B cell (primary cell): ENCODE results near the gene STX5. TPM values are rescaled to one million over a fixed set of nuclear protein-coding genes. Genes with fewer than 3 reads are reported as not detected.

Experiments
- ATAC-seq: fragments of 200-7000 bp; cut with Tn5 transposase; one replicate; pipeline ENCODE4 v1.10.0; 2021; ENCODE audit warnings: low read depth, mild to moderate bottlenecking, moderate number of reproducible peaks, moderate library complexity
- CTCF ChIA-PET: fragments of 350-600 bp; sonication (Branson Sonifier 250); formaldehyde crosslinking; loops from one replicate; lab custom pipeline; 2021; ENCODE audit warnings: antibody characterized with exemption, inconsistent platforms; lab: Charles Lee
- POLR2A ChIA-PET: fragments of 350-600 bp; sonication (Branson Sonifier 250); formaldehyde crosslinking; loops from one replicate; lab custom pipeline; 2021; ENCODE audit warnings: antibody characterized with exemption; lab: Charles Lee
- DNase-seq: peaks from one replicate; pipeline ENCODE4 v3.0.0; 2013
- H2AFZ ChIP-seq: 2 replicates; pipeline ENCODE4 v1.6.1; 2012; ENCODE audit warnings: mild to moderate bottlenecking, low read depth, low read length; ENCODE audit not compliant: insufficient read depth, poor library complexity, severe bottlenecking
- H3K27ac ChIP-seq, 2 donors: 1 replicate in 1 of 2; 2 replicates in 1 of 2; pipeline ENCODE4 v1.5.1; 2012 to 2013; ENCODE audit warnings: low read length in 2 of 2, mild to moderate bottlenecking in 2 of 2, moderate library complexity in 1 of 2
- H3K27me3 ChIP-seq, 4 experiments: fragments of 200-600 bp in 1 of 4; sonication (generic) in 1 of 4; replicated peaks in 1 of 4; 1 replicate in 2 of 4; 2 replicates in 2 of 4; pipeline versions ENCODE4 v1.6.1 to v1.7.0; 2013 to 2016; ENCODE audit warnings: low read length in 3 of 4, mild to moderate bottlenecking in 2 of 4, mixed read lengths in 1 of 4, moderate library complexity in 1 of 4; ENCODE audit not compliant: insufficient read depth in 4 of 4, control insufficient read depth in 3 of 4; ENCODE audit errors: control extremely low read depth in 1 of 4
- H3K36me3 ChIP-seq, 2 experiments: replicated peaks in 1 of 2; 1 replicate in 1 of 2; 2 replicates in 1 of 2; pipeline versions ENCODE4 v1.6.1 to v1.7.1; 2013; ENCODE audit warnings: low read length in 1 of 2; ENCODE audit not compliant: insufficient read depth in 2 of 2, control insufficient read depth in 1 of 2; ENCODE audit errors: control extremely low read depth in 1 of 2, extremely low read depth in 1 of 2
- H3K4me1 ChIP-seq, 2 donors: fragments of 200-600 bp in 1 of 2; sonication (generic) in 1 of 2; 1 replicate in 1 of 2; 2 replicates in 1 of 2; pipeline versions ENCODE4 v1.5.1 to v1.6.1; 2013 to 2017; ENCODE audit warnings: low read length in 2 of 2; ENCODE audit not compliant: control insufficient read depth in 2 of 2, insufficient read depth in 2 of 2
- H3K4me2 ChIP-seq: replicated peaks from 2 replicates; pipeline ENCODE3; 2012; ENCODE audit warnings: mild to moderate bottlenecking, low read depth, low read length; ENCODE audit not compliant: poor library complexity, severe bottlenecking
- H3K4me3 ChIP-seq, 5 experiments: fragments of 200-600 bp in 1 of 5; sonication (generic) in 1 of 5; 1 replicate in 3 of 5; 2 replicates in 2 of 5; pipeline versions ENCODE4 v1.5.1 to v1.7.0; 2011 to 2016; ENCODE audit warnings: low read length in 4 of 5, mild to moderate bottlenecking in 4 of 5, low read depth in 2 of 5, control low read depth in 1 of 5, moderate library complexity in 1 of 5; ENCODE audit not compliant: insufficient read depth in 1 of 5; ENCODE audit errors: control extremely low read depth in 1 of 5, extremely low read depth in 1 of 5
- H3K79me2 ChIP-seq: fragments of 200-600 bp; sonication (generic); one replicate; pipeline ENCODE4 v1.6.0; 2016; ENCODE audit warnings: low read length; ENCODE audit not compliant: control insufficient read depth, insufficient read depth
- H3K9ac ChIP-seq: fragments of 200-600 bp; sonication (generic); 2 replicates; pipeline ENCODE4 v1.6.1; 2017; ENCODE audit warnings: mild to moderate bottlenecking, low read length, moderate library complexity
- H3K9me3 ChIP-seq, 3 donors: one replicate each; pipeline versions ENCODE4 v1.6.1 to v1.7.1; 2013; ENCODE audit warnings: low read length in 2 of 3; ENCODE audit not compliant: control insufficient read depth in 2 of 3, insufficient read depth in 1 of 3; ENCODE audit errors: control extremely low read depth in 1 of 3
- H4K20me1 ChIP-seq: 2 replicates; pipeline ENCODE4 v1.6.0; 2012; ENCODE audit warnings: mild to moderate bottlenecking, low read length; ENCODE audit not compliant: insufficient read depth, control insufficient read depth, poor library complexity, severe bottlenecking
- H3K27ac Mint-ChIP-seq: one replicate; pipeline ENCODE4 v1.8.0; 2021; ENCODE audit warnings: mixed read lengths
- H3K27me3 Mint-ChIP-seq: one replicate; pipeline ENCODE4 v1.8.0; 2021; ENCODE audit warnings: mixed read lengths
- H3K4me1 Mint-ChIP-seq: one replicate; pipeline ENCODE4 v1.8.0; 2021; ENCODE audit warnings: mixed read lengths
- H3K4me3 Mint-ChIP-seq: one replicate; pipeline ENCODE4 v1.8.0; 2021; ENCODE audit warnings: mixed read lengths
- H3K9me3 Mint-ChIP-seq: one replicate; pipeline ENCODE4 v1.8.0; 2022; ENCODE audit warnings: mixed read lengths; ENCODE audit not compliant: insufficient read depth
- EZH2 ChIP-seq: IDR thresholded peaks from 2 replicates; pipeline ENCODE4 v1.6.1; 2012; ENCODE audit warnings: borderline replicate concordance, low read depth, mild to moderate bottlenecking, moderate library complexity, low read length; ENCODE audit not compliant: insufficient read depth, poor library complexity, severe bottlenecking
- WGBS: methylation state at CpG from one replicate; pipeline ENCODE4 v1.1.5; 2013; ENCODE audit warnings: missing lambda C conversion rate; ENCODE audit not compliant: insufficient coverage; 5-methylcytosine and 5-hydroxymethylcytosine counted together
- intact Hi-C: fragments of 100-400 bp; cut with micrococcal nuclease; formaldehyde crosslinking; loops from one replicate; pipeline ENCODE4 v1.10.0; 2022
- polyA plus RNA-seq: library from polyadenylated mRNA; depleted of rRNA; stranded (reverse); fragments of >200 nt; gene quantifications from 2 replicates; pipeline ENCODE4 v1.2.3, GENCODE V29; 2012
- total RNA-seq, 2 donors: library from RNA; stranded (reverse); fragments of 120-200 nt in 1 of 2; gene quantifications; 1 replicate in 1 of 2; 2 replicates in 1 of 2; pipeline versions ENCODE4 v1.2.3 to v1.2.4, GENCODE V29; 2013 to 2022
- TF ChIP-seq, protein P1 (sequence below): fragments of 200-600 bp; IDR thresholded peaks from one replicate; pipeline ENCODE4 v1.8.0; 2022; ENCODE audit warnings: antibody characterized with exemption, mild to moderate bottlenecking

STX5 gene
- total and polyA plus RNA-seq, 2 donors (not counting 1 experiment from before 2014, with no cell fraction given) = 41.0 to 99.1 TPM

DNA sequence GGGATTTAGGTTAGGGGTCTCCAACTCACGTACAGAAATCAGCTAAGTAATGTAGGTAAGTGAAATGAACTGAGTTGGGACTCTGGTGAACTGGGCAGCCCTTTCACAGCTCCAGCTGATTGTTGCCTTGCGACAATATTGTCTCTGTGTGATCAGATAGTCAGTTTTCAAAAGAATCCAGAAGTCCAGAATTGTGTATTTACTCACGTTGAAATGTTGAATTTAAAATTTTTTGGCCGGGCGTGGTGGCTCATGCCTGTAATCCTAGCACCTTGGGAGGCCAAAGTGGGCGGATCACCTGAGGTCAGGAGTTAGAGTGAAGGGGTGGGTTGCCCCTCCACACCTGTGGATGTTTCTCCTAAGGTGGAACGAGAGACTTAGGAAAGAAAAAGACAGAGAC lies 26.4 kb upstream of the STX5 start:
- ChIA-PET POLR2A (interaction anchor here (5.2 kb wide), 1 partner anchor 17 kb away, joined by 159 read pairs; the partner anchor contains the start of gene WDR74), CTCF (interaction anchor here (0.9 to 3.6 kb wide), 7 partner anchors 16 to 414 kb away, joined by 3 to 36 read pairs (median 3); partner anchors contain the start of genes LBHD1, SLC3A2, TMEM179B and UQCC3)
- 98% methylated on average over 7 of the region's 7 CpGs for WGBS
- H3K9me3 ChIP-seq = no peaks in the 10 kb centered on the region
- H3K79me2 ChIP-seq = peaks cover 50% of the 10 kb centered on the region
- no peak overlapping the region for H3K4me3 ChIP-seq
- H2AFZ ChIP-seq = no peak overlapping the region
- peaks cover 25 to 43% of the 10 kb centered on the region in 2 donors for H3K4me1 ChIP-seq
- no peak for TF ChIP-seq EZH2
- TF ChIP-seq, protein P1, sequence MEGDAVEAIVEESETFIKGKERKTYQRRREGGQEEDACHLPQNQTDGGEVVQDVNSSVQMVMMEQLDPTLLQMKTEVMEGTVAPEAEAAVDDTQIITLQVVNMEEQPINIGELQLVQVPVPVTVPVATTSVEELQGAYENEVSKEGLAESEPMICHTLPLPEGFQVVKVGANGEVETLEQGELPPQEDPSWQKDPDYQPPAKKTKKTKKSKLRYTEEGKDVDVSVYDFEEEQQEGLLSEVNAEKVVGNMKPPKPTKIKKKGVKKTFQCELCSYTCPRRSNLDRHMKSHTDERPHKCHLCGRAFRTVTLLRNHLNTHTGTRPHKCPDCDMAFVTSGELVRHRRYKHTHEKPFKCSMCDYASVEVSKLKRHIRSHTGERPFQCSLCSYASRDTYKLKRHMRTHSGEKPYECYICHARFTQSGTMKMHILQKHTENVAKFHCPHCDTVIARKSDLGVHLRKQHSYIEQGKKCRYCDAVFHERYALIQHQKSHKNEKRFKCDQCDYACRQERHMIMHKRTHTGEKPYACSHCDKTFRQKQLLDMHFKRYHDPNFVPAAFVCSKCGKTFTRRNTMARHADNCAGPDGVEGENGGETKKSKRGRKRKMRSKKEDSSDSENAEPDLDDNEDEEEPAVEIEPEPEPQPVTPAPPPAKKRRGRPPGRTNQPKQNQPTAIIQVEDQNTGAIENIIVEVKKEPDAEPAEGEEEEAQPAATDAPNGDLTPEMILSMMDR = no peak
- no peak overlapping the region for H3K27ac Mint-ChIP-seq
- H3K27me3 Mint-ChIP-seq = no peaks in the 10 kb centered on the region
- no peak overlapping the region for H3K4me2 ChIP-seq
- H3K4me1 Mint-ChIP-seq = peaks cover 44% of the 10 kb centered on the region
- no peaks in the 10 kb centered on the region for H3K9me3 Mint-ChIP-seq
- peaks cover 24% of the 10 kb centered on the region for H4K20me1 ChIP-seq
- peaks cover 9 to 18% of the 10 kb centered on the region in 2 experiments for H3K36me3 ChIP-seq
- DNase-seq (no peak), ATAC-seq (no peak)
- intact Hi-C loops = loop anchor here (5.0 kb wide), 1 partner anchor 151 kb away; the partner anchor contains the start of genes BSCL2 and GNG3
- H3K9ac ChIP-seq = no peak overlapping the region
- H3K27ac ChIP-seq = no peak overlapping the region
- H3K27me3 ChIP-seq = no peaks in the 10 kb centered on the region
- H3K4me3 Mint-ChIP-seq = peak overlapping the region; percentile 72

DNA sequence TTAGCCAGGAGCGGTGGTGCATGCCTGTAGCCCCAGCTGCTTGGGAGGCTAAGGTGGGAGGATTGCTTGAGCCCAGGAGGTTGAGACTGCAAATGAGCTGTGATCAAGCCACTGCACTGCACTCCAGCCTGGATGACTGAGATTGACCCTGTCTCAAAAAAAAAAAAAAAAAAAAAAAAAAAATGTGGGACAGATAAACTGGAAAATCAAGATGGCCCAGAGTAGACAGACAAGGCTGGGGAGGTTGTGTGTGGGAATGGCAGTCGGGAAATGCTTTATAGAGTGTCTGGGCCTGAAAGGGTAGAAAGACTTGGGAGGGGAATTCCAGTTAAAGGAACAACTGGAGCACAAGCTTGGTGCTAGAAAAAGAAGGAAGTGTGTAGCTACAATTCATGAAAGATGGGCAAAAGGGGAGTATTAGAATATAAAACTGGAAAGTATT lies 25.7 kb upstream of the STX5 start:
- Mint-ChIP-seq H3K4me1 (peaks cover 48% of the 10 kb centered on the region), H3K4me3 (peak overlapping the region; percentile 72), H3K27me3 (no peaks in the 10 kb centered on the region), H3K9me3 (no peaks in the 10 kb centered on the region), H3K27ac (peak overlapping the region; percentile 50)
- peaks cover 50% of the 10 kb centered on the region for H3K79me2 ChIP-seq
- ChIA-PET CTCF (interaction anchor here (0.9 to 3.6 kb wide), 7 partner anchors 15 to 413 kb away, joined by 3 to 36 read pairs (median 3); partner anchors contain the start of genes LBHD1, SLC3A2, TMEM179B and UQCC3), POLR2A (interaction anchor here (0.7 to 5.2 kb wide), 4 partner anchors 16 to 178 kb away, joined by 5 to 159 read pairs (median 6); partner anchors contain the start of genes UBXN1 and WDR74)
- H3K4me1 ChIP-seq = peaks cover 30 to 43% of the 10 kb centered on the region in 2 donors
- no peak for ATAC-seq
- WGBS = 50% methylated on average over 1 of the region's 2 CpGs
- no peak overlapping the region for H3K4me2 ChIP-seq
- intact Hi-C loops = loop anchor here (5.0 kb wide), 1 partner anchor 150 kb away; the partner anchor contains the start of genes BSCL2 and GNG3
- peaks cover 26% of the 10 kb centered on the region for H4K20me1 ChIP-seq
- DNase-seq = peak; percentile 17
- H3K27ac ChIP-seq = no peak overlapping the region
- no peaks in the 10 kb centered on the region for H3K27me3 ChIP-seq
- H3K9ac ChIP-seq = no peak overlapping the region
- TF ChIP-seq, protein P1 = no peak
- no peak for TF ChIP-seq EZH2
- no peak overlapping the region for H3K4me3 ChIP-seq
- H3K36me3 ChIP-seq = peaks cover 12 to 25% of the 10 kb centered on the region in 2 experiments
- no peaks in the 10 kb centered on the region for H3K9me3 ChIP-seq
- no peak overlapping the region for H2AFZ ChIP-seq
